HG03558 (cell line): ENCODE results near the gene REXO4.

Experiments used
- ATAC-seq: cut with Tn5 transposase; IDR thresholded peaks from one replicate; pipeline ENCODE4 v1.9.1; 2021; ENCODE audit warnings: moderate number of reproducible peaks; ENCODE audit not compliant: unreplicated experiment; ENCODE audit errors: extremely low read depth

Gene REXO4

DNA sequence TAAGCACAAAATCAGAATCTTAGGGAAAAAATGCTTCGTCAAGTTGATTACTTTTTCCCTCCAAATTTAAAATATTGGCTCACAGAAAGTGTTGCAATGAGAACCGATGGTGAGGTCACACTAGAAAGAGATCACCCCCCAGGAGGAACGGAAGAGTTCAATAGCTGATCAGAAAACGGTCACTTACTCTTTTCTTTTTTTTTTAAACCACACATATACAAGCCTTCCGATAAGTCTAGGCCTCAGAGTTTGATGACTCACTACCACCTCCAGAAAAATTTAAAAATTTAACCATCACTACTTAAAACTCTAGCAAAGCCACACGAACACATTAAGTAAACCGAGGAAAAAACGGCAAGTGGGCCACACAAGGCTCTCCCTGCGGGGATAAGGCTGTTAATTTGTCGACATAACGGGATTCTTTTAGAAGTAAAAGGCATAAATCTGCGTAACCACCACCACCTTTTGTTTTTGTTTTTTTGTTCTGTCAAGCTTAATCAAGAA, 43.1 kb downstream of the REXO4 start:
- ATAC-seq = no peak

DNA sequence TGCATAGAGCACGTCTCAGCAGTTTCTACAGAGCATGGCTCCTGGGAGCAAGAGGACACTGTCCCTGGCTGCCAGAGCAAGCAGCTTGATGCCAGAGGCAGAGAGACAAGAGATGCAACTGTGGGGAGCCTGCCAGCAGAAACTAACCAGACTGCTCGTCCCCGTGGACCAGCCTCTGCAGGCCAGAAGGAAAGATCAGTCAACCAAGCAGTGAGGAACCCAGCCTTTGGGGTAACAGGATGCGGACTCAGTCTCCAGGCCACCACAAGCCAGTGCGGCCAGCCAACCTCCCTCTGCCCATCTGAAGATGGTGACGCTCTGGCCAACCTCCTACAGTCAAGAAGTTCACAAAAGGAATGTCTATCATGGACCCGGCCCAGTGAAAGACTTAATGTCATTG, 45.7 kb downstream of the REXO4 start:
- ATAC-seq = no peak

DNA sequence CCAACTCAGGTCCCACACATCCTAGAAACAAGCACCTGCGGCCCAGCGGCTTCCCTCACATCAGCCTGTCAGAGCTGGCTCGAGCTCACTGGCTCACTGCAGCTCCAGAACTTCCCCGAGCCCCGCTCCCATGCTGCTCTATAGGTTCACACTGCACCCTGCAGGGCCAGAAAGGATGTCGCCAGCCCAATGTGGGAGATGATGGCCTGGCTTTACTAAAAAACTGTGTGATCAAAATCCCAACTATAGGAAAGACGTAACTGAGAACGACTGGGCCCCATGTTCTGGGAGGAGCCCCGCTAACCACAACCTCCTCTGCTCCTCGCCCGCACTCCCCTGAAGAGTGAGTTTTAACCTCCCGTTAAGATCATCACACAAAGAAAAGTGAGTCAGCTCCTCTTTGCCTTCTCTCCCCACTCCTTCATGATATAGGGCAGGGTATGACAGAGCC, 46.5 kb downstream of the REXO4 start:
- no peak for ATAC-seq

DNA sequence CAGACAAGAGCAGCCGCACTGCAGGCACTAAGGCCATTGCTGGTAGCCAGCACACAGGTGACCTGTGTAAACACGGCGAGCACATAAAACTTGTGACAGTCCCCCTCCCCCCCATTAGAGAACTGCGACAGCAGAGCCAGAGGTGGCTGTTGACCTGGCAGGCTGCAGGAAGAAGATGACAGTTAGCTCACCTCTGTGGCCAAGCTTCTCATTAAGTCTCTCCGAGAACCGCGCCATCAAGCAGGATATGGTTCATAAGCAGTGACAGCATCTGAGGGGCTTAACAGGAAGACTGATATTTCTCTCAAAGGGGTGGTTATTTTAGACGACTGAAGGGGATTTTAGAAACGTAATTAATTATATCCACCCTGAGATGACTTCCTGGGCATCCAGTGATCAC, 47.1 kb downstream of the REXO4 start:
- no peak for ATAC-seq

DNA sequence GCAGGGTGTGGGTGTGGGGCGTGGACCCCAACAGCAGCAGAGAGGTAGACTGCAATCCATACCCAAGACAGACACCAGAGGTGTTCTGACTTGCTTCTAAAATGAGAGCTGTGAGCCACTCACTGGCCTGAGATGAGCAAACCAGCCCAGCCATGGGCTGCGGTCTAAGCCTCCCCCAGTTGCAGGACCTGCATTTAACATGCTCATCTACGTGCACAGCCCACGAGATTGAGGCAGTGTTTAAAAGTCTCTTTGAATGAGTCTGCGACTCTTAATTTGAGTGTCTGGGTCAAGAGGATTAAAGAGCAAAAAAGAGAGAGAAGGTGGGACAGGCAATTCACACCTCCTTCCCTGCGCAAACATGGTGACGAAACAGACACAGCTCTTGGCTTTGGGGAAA, 47.9 kb downstream of the REXO4 start:
- ATAC-seq = no peak

DNA sequence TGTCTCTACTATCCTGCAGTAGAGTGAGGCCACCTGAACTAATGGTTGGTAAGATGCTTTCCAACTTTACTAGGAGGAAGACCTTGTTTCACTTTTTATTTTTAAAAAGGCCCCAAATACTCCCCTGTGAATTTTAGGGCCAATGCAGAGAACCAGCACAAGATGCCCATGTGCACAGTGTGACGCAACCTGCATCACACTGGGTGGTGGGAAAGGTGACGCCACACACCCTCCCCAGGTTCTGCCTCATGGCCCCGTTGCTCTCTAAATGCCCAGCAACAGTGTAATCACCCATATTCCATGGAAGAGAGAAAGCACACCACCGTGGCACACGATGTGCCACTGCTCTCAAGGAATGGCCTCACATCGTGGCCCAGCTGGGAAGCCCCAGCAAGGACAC, 48.4 kb downstream of the REXO4 start:
- no peak for ATAC-seq

DNA sequence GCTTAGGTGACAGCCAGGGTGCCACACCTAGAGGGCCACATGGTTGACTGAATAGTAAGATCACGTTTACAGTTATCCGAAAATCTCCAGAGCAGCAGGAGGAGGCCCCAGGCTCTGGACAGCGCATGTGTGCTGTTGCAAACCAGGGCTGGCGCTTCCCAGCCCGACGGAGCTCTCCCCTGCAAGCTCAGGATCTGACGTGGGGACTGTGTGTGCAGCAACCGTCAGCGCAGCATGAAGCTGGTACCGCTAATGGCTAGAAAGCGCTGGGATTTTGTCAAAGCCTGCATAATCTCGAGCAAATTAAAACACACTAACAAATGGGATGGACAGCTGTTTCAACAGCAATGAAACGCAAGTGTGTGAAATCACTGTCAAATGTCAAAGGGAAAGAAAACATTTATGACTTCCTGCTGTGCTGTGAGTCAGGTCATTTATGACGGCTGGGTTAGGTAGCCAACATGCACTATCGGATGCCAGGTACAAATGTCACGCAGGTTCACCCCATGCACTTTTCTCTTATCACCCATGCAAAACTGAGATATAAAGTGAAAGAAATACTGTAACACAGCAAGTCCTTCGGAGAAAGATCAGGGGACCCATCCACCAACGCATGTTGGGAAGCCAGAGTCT, 49.4 kb downstream of the REXO4 start:
- ATAC-seq = no peak

DNA sequence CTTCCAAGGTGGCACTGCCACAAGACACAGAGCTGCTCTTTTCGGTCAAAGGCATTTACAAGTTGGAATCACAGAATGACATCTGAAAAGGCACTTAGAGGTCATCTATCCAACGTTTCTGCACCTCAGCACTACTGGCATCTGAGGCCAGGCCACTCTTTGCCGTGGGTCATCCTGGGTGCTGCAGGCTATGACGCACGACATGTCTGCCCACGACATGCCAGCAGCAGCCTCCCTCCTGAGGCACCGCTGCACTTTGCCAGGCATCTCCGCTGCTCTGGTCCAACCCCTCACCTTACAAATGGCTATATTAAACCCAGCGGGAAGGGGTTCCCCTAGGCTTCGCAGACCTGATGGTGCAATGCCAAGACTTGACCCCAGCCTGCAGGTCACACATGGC, 50.0 kb downstream of the REXO4 start:
- no peak for ATAC-seq

DNA sequence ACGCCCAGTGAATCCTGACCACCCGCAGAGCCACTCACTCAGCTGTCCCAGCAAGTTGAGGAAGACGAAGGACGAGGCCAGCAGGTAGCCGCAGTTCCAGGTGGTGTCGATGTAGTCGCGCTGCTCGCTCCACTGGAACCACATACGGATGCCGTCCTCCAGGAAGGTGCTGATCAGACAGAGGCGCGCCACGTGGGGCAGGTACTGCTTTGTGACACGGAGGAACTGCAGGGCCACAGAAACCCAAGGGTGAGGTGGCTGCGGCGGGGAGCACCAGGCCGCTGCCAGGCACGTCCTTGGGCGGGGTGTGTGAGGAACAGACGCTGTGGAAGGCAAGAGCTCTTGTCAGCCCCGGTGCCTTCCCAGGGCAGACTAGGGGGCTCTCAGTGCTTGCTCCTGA, 50.6 kb downstream of the REXO4 start:
- ATAC-seq = no peak

DNA sequence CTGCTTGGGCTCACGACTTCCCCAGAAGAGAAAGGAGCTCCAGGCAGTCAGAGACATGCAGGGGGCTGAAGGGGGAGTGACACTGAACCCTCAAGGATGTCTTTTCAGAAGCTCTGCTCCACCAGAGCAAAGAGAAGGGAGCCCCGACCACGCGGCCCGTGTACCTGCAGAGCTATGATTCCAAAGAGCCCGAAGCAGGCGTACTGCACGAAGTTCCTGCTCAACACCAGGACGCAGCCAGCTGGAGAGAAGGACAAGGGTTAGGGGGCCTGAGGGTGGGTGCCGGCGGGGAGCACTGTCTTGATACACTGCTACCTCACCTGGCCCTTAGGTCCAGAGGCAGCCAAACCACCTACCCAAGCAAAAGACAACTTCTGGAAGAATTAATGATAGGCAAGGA, 51.4 kb downstream of the REXO4 start:
- no peak for ATAC-seq

DNA sequence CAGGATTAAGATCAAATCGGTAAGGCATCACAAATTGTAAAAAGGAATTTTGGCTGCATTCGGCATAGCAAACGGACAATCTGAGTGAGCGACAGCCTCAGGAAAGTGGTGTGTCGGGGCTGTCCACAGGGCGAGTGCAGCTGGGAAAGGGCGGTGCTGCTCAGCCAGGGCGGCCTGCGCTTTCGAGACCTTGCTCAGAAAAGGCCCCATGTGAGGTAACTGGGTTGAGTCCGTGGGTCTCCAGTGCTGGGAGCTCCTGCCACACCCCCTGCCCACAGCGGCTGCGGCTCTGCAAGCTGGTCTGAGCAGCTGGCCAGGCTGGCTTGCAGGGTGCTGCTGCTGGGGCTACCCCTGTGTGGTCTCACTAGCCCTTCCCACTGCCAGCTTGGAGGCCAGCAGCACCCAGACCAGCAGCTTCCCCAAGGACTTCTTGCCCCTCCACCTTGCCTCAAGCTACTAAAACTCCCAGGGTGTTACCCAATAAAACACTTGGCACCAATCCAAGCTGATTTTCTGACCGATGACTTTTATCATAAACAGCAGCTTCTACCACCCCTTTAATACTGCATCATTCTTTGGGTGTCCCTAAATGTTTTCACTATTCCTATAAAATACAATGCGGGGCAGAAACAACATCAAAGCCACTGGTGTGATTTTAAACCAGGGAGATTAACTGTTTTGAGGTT, 55.3 kb downstream of the REXO4 start:
- ATAC-seq = no peak

DNA sequence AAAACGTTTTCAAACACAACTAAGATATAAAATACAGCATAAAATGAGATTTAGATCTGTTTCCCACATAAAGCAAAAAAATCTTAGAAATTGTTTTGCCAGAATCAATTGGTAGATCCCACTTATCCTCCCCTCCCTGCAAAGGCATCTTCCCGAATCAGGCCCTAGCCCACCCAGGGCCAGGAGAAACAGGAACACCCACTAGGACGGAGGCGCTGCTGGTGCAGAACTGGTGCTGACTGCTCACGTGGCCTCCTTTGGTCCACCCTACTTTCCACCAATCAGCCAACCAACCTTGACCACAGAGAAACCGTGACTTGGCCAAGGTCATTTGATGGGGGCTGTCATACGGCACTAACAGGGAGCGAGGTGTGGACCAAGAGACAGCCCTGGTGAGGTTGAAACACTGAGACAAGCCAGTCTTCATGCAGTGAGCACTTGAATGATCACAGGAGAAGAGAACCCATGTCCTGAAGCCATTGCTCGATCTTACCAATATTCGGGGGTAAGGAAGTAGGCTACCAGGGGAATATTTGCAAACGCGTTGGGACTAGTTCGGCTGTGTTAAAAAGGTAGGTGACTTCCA, 56.2 kb downstream of the REXO4 start:
- ATAC-seq = no peak

DNA sequence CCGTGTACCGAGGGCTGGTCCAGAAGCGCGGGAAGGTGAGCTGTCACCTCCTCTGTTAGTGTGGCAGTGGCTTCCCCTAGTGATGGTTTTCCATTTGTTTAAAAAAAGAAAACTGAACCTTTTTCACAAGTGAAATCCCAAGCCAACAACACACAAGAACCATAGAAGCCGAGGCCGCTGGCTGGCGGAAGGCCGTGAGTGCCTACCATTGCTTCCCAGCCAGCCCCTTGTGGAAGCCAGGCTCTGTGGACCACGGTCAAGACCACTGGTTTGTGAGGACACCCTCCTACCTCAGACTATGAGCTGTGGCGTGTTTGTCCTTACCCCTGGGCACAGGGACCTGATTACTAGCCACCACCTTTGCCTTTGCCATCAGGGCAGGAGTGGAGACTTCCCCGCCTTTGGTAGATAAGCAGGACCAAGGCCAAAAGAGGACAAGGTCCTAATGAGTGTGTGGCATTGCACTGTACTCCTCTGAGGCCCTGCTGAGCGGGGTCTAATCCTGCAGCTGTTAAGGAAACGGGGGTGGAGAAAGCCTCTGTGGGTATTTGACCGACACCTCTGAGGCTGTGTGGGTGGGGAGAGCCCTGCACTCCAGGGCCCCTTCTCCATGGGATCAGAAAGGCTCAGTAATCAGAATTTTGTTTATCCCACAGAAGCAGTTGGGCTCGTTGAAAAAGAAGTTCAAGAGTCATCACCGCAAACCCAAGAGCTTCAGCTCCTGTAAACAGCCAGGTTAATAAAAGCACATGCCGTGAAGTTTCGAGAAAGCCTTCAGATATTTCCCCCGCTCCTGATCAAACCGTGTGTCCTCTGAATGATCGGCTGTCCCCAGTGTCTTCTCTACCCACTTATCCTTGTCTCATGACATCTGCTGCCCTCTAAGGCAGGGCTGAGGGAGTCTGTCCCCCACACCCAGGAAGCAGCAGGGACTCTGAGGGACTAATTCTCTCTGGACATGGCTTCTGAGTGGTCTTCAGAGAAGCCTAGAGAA, 57.1 kb downstream of the REXO4 start:
- no peak for ATAC-seq

DNA sequence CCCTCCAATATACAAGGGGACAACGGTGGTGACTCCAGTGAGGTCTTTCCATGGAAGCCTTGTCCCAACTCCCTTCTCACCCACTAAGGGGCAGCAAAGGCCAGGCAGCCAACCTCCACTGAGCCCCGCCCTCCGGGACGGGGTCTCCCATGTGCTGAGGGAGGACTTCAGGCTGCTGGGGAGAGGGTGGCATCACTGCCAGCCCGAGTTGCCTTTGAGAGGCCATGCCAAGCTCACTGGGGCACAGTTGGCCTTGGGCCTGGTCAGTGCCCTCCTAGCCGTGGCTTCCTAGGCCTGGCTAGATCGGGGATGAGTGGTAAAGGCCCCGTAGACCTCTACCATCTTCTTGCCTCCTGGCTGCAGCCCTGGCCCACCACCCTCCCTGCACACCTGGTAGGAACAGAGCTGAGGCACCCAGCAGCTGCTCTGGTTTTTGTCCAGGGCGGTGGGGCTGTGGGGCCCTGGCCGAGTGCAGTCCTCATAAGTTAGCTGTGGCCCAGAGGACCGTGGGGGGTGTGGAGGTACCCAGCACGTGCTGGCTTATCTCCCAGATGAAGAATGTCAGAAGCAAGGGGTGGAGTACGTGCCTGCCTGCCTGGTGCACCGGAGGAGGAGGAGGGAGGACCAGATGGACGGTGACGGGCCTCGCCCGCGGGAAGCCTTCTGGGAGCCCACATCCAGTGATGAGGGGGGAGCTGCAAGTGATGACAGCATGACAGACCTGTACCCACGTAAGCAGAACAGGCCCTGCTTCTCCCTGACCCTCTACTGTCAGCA, 58.2 kb downstream of the REXO4 start:
- no peak for ATAC-seq

DNA sequence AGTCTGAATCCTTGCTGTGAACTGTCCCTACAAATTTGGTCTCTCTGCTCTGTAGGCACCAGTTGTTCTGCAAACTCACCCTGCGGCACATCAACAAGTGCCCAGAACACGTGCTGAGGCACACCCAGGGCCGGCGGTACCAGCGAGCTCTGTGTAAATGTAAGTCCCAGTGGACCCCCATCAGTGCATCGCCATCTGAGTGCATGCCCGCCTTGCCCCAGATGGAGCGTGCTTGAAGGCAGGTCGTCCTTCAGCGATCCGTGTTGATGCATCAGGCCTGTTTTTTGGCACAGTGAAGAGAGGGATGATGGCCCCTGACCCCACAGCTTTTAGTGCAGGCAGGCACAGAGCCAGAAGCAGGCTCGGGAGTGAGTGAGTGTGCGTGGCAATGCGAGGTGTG, 60.2 kb downstream of the REXO4 start:
- ATAC-seq = no peak

DNA sequence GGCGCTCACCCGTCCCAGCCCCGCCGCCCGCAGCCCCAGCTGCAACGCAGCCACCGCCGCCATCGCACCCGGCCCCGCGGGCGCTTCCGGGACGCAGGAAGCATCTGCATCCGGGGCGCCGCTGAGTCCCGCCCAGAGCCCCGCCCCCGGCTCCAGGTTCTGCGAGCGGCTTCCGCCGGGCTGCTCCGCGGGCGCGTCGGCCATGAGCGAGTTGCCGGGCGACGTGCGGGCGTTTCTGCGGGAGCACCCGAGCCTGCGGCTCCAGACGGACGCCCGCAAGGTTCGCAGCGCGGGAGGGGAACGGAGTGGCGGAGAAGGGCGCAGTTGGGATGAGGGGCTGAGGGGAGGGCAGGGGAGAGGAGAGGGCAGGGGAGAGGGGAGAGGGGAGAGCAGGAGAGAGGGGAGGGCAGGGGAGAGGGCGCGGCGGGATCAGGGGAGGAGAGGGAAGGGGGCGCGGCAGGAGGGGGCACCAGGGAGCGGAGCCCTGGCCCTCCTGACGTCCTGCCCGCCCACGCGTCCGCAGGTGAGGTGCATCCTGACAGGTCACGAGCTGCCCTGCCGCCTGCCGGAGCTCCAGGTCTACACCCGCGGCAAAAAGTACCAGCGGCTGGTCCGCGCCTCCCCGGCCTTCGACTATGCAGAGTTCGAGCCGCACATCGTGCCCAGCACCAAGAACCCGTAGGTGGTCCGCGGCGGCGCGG, 61.3 kb downstream of the REXO4 start, which contains the start of the genes SURF1 and SURF2:
TSS of gene SURF1 (minus strand) at position 97 of the 701 bp plus-strand sequence. CDS start at position 63, 34 bp downstream.
TSS of gene SURF2 (plus strand) at position 160 of the 701 bp plus-strand sequence. CDS start at position 203, 43 bp downstream.
- ATAC-seq = peak; percentile 37
